HepG2 (cell line): Measurements from ENCODE around the gene FAM174B.

ENCODE experiments used
- GABPA ChIP-seq, 2 experiments: IDR thresholded peaks; 2 replicates each; pipeline ENCODE4 v1.6.1; 2011 to 2016; ENCODE audit warnings: low read depth in 2 of 2, low read length in 1 of 2, missing biosample characterization in 1 of 2, missing genetic modification characterization in 1 of 2
- POLR2A ChIP-seq, 2 experiments: IDR thresholded peaks; 2 replicates each; pipeline ENCODE4 v1.6.1; 2011; ENCODE audit warnings: low read depth in 2 of 2, low read length in 2 of 2, mild to moderate bottlenecking in 1 of 2, moderate library complexity in 1 of 2; ENCODE audit not compliant: insufficient read depth in 1 of 2
- SETDB1 ChIP-seq: sonication (generic); formaldehyde crosslinking; IDR thresholded peaks from 2 replicates; pipeline ENCODE4 v1.5.1; 2020; ENCODE audit warnings: missing genetic modification reagents, mild to moderate bottlenecking, borderline replicate concordance
- SIN3A ChIP-seq: IDR thresholded peaks from 2 replicates; pipeline ENCODE4 v1.6.1; 2011; ENCODE audit warnings: low read depth, mild to moderate bottlenecking, control low read depth, low read length, borderline replicate concordance
- ZNF468 ChIP-seq: sonication (generic); formaldehyde crosslinking; IDR thresholded peaks from 2 replicates; pipeline ENCODE4 v1.8.0; 2022; ENCODE audit warnings: mild to moderate bottlenecking, moderate library complexity, missing genetic modification reagents
- TF ChIP-seq, protein P1 (sequence below): sonication (generic); formaldehyde crosslinking; IDR thresholded peaks from 2 replicates; pipeline ENCODE4 v1.5.0; 2020; ENCODE audit warnings: mild to moderate bottlenecking, missing genetic modification reagents
- TF ChIP-seq, protein P2 (sequence below): sonication (generic); formaldehyde crosslinking; IDR thresholded peaks from 2 replicates; pipeline ENCODE4 v1.5.0; 2020; ENCODE audit warnings: mild to moderate bottlenecking, missing genetic modification reagents, moderate library complexity

DNA sequence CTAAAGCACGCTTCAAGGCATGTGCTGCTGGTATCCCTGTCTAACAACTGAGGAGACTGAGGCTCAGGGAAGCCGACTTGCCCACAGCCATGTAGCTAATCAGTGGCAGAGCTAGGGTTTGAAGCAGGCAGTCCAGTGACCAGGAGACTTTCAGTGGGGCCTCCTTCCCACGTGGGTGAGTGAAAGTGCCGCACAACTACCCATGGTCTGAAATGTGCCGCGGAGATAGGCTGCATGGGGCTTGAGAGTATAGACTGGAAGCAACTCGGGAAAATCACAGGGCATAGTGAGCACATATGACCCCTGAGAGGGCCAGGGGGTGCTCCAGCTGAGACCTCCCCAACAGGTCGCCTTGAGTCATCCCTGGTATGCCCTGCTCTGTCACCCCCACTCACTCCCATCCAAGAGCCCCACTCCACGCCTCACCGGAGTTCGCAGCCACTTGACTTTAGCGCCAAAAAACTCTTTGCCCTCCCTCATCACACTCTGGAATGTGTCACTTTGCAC, 19.1 kb downstream of the FAM174B start:
- TF ChIP-seq, protein P1, sequence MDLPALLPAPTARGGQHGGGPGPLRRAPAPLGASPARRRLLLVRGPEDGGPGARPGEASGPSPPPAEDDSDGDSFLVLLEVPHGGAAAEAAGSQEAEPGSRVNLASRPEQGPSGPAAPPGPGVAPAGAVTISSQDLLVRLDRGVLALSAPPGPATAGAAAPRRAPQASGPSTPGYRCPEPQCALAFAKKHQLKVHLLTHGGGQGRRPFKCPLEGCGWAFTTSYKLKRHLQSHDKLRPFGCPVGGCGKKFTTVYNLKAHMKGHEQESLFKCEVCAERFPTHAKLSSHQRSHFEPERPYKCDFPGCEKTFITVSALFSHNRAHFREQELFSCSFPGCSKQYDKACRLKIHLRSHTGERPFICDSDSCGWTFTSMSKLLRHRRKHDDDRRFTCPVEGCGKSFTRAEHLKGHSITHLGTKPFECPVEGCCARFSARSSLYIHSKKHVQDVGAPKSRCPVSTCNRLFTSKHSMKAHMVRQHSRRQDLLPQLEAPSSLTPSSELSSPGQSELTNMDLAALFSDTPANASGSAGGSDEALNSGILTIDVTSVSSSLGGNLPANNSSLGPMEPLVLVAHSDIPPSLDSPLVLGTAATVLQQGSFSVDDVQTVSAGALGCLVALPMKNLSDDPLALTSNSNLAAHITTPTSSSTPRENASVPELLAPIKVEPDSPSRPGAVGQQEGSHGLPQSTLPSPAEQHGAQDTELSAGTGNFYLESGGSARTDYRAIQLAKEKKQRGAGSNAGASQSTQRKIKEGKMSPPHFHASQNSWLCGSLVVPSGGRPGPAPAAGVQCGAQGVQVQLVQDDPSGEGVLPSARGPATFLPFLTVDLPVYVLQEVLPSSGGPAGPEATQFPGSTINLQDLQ (CRISPR knock-in tag): no peak
- TF ChIP-seq, protein P2, sequence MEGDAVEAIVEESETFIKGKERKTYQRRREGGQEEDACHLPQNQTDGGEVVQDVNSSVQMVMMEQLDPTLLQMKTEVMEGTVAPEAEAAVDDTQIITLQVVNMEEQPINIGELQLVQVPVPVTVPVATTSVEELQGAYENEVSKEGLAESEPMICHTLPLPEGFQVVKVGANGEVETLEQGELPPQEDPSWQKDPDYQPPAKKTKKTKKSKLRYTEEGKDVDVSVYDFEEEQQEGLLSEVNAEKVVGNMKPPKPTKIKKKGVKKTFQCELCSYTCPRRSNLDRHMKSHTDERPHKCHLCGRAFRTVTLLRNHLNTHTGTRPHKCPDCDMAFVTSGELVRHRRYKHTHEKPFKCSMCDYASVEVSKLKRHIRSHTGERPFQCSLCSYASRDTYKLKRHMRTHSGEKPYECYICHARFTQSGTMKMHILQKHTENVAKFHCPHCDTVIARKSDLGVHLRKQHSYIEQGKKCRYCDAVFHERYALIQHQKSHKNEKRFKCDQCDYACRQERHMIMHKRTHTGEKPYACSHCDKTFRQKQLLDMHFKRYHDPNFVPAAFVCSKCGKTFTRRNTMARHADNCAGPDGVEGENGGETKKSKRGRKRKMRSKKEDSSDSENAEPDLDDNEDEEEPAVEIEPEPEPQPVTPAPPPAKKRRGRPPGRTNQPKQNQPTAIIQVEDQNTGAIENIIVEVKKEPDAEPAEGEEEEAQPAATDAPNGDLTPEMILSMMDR (CRISPR knock-in tag): no peak
- TF ChIP-seq GABPA (IDR thresholded peaks at IDR 0.05; ENCODE audit: low read depth, low read length): no peak
- no peak for TF ChIP-seq GABPA (CRISPR knock-in tag; IDR thresholded peaks at IDR 0.05; ENCODE audit: low read depth)
- TF ChIP-seq ZNF468: no peak
- no peak for TF ChIP-seq SETDB1 (CRISPR knock-in tag)
- TF ChIP-seq SIN3A: no peak
- no peak for TF ChIP-seq POLR2A (IDR thresholded peaks at IDR 0.05; ENCODE audit: insufficient read depth in 1 of 2, low read depth in 2 of 2, low read length in 2 of 2)
